ENCODE data around the gene IMP3. TPM values are rescaled to one million over a fixed set of nuclear protein-coding genes. Genes with fewer than 3 reads are reported as not detected.
"Not testable (repeated sequence)": the region's sequence is repeated elsewhere in the genome, so short reads cannot be mapped to it uniquely, and the experiment has no call there.

Gene IMP3
- total RNA-seq, 3 donors from 2014 or later: 47.6 to 54.8 (median 50.4) TPM

DNA sequence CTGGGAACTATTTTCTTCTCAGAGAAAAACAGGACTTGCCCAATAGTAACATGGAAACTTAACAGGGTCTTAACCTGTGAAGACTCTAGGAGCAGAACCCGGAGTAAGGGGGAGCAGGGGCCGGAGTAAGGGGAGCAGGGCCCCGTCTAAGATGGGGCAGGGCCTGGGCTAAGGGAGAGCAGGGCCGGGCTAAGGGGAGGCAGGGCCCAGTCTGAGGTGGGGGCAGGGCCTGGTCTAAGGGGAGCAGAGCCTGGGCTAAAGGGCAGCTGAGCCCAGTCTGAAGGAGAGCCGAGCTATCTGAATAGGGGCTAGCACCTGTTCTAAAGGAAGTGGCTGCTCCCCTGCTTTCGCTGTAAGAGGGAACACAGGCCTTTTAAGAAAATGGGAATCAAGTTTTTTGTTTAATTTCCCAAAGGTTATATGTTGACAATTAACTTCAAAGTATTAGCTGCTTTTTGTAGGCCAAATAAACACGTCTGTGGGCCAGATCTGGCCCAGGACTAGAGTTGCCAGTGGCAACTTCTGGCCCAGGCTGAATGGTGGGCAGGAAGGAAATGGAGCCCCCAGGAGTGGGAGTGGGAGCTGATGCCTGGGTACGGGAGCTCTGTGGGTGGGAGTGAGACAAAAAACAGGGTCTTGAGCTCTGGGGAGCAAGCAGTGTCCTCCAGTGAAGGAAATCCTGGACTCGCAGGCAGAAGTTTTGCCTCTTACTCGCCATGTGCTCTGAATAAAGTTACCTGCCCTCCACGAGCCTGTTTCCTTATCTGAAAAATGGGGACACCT is 40.2 kb upstream of the IMP3 start:
- Histone ChIP-seq H3K4me1 (ENCODE audit: low read depth) (peaks cover 8% of the 10 kb centered on the region), H3K9me3 (no peaks in the 10 kb centered on the region), H3K4me3 (no peak overlapping the region), H3K36me3 (ENCODE audit: low read depth) (no peaks in the 10 kb centered on the region)
- DNase-seq (no peak), ATAC-seq (no peak)
- TF ChIP-seq, protein P1, sequence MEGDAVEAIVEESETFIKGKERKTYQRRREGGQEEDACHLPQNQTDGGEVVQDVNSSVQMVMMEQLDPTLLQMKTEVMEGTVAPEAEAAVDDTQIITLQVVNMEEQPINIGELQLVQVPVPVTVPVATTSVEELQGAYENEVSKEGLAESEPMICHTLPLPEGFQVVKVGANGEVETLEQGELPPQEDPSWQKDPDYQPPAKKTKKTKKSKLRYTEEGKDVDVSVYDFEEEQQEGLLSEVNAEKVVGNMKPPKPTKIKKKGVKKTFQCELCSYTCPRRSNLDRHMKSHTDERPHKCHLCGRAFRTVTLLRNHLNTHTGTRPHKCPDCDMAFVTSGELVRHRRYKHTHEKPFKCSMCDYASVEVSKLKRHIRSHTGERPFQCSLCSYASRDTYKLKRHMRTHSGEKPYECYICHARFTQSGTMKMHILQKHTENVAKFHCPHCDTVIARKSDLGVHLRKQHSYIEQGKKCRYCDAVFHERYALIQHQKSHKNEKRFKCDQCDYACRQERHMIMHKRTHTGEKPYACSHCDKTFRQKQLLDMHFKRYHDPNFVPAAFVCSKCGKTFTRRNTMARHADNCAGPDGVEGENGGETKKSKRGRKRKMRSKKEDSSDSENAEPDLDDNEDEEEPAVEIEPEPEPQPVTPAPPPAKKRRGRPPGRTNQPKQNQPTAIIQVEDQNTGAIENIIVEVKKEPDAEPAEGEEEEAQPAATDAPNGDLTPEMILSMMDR (IDR thresholded peaks at IDR 0.05): no peak
- intact Hi-C loops (cut with DNase I, micrococcal nuclease): loop anchor here in 1 of 2 donors (5.0 kb wide), 1 partner anchor 122 kb away; no protein-coding TSS in a partner anchor

DNA sequence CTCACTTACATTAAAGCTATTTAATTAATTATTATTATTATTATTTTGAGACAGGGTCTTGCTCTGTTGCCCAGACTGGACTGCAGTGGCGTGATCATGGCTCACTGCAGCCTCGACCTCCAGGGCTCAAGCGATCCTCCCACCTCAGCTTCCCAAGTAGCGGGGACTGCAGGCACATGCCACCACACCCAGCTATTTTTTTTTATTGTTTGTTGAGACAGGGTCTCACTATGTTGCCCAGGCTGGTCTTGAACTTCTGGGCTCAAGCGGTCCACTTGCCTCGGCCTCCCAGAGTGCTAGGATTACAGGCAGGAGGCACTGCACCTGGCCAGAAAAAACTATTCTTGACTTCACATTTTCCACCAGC is 38.3 kb upstream of the IMP3 start:
- intact Hi-C loops (cut with DNase I, micrococcal nuclease); H3K9me3 ChIP-seq; DNase-seq; H3K36me3 ChIP-seq (ENCODE audit: low read depth); ATAC-seq; H3K4me3 ChIP-seq; H3K4me1 ChIP-seq (ENCODE audit: low read depth): not testable (repeated sequence)

DNA sequence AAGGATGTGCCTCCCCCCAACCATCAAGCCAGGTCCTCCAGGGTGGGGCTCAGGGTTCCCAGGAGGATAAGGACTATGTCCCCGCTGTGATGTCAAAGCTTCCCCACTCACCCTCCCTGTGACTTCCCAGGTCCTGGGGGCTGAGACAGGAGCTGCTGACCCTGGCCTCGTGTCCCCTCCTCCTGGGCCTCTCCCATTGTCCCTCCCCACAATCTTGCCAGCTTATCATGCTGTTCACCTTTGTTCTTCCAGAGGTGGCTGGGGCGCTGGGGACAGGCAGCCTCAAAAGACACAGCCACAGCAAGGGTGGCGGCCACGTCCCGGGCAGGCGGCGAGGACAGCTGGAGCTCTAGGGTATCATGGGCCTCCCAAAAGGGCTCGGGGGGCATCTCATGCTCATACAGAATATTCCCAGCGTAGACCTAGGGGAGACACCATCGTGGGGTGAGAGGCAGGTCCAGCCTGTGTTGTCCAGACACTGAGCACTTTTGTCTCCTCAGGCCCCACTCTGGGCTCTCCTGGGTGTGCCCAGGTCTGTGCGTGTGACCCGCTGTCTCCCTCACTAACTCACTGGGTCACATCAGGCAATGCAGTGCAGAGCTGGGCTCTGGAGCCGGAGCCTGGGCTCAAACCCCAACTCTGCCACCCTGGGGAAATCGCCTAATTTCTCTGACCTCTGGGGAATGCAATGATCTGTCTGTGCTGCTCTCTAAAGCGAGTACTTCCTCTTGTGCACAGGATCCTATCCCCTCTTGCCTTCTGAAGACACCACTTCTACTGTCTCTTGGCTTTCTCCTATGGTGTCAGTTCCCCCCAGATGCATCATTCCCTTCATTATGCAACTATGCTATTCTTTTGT is 37.7 kb upstream of the IMP3 start:
- H3K4me3 ChIP-seq: no peak overlapping the region
- TF ChIP-seq, protein P1 (IDR thresholded peaks at IDR 0.05): no peak
- H3K9me3 ChIP-seq: no peaks in the 10 kb centered on the region
- no peaks in the 10 kb centered on the region for H3K4me1 ChIP-seq (ENCODE audit: low read depth)
- H3K36me3 ChIP-seq (ENCODE audit: low read depth): no peaks in the 10 kb centered on the region
- DNase-seq (no peak), ATAC-seq (no peak)
- intact Hi-C loops (cut with DNase I, micrococcal nuclease): no loop called here

DNA sequence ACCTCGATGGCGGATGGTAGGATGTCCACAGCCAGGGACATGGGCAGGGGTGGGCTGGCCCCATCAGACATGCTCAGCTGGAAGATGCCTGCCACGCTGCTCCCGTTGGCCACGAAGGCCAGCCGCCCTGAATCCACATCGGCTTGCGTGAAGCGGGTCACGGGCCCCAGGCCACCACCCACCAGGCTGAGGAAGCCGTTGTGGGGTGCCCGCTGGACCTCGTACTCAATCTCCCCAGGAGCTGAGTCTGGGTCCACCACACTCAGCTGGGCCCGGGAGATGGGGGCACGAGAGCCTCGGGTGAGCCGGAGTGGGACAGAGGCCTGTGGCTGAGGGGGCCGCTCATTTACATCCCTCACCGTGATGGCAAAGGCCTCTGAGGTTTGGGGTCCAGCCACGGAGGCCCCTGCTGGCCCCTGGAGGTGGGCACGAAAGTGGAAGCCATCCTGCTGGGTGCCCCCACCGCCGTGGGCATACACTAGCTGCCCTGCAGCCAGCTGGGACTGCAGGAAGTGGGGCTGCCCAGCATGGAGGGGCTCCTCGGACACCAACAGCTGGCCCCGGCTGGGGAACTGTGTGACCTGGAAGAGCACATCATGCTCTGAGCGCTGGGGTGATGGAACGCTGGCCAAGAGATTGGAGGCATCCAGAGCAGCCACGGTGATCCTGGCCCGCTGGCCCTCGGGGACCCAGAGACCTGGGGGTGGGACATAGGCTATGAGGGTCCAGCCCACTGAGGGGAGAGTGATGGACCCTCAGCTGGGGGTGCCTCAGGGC is 36.9 kb upstream of the IMP3 start:
- no peak for ATAC-seq
- Histone ChIP-seq H3K36me3 (ENCODE audit: low read depth) (no peaks in the 10 kb centered on the region), H3K9me3 (no peaks in the 10 kb centered on the region), H3K4me1 (ENCODE audit: low read depth) (no peaks in the 10 kb centered on the region), H3K4me3 (no peak overlapping the region)
- intact Hi-C loops (cut with DNase I, micrococcal nuclease): no loop called here
- TF ChIP-seq, protein P1 (IDR thresholded peaks at IDR 0.05): no peak
- no peak for DNase-seq

DNA sequence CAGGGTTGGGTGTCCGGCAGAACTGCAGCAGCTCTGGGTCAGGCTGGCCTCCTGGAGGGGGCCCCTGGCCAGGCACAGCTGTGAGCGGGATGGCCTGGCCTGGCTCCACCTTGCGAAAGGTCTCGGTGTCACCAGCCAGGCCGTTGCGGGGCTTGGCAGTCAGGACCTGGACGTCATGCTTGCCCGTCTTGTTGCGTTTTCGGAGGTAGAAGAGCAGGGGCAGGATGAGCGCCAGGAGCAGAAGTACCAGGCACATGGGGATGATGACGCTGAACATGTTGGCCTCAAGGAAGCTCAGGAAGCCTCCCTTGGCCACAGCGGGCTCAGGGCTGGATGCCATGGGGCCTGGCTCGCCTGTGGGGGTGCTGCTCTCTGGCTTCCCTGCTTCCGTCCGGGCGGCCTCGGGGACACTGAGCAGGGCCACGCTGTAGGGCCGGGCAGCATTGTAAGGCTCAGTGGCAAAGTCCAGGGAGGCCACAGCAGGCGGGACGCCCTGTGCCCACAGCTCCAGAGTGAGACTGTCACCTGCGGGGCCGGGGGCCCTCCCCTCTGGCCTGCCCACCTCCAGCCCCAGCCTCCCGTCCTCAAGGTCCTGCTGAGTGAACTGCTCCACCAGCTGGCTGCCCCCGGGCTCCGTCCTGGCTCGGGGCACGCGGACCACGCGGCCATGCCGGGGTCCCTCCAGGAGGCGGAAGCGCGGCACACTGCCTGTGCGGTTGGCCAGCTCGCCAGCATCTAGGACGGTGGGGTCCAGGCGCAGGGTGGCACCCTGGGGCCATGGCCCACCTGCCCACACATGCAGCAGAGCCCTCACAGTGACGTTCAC is 35.8 kb upstream of the IMP3 start:
- intact Hi-C loops (cut with DNase I, micrococcal nuclease): no loop called here
- TF ChIP-seq, protein P1 (IDR thresholded peaks at IDR 0.05): no peak
- Histone ChIP-seq H3K4me1 (ENCODE audit: low read depth) (no peaks in the 10 kb centered on the region), H3K9me3 (no peaks in the 10 kb centered on the region), H3K36me3 (ENCODE audit: low read depth) (no peaks in the 10 kb centered on the region), H3K4me3 (no peak overlapping the region)
- DNase-seq (no peak), ATAC-seq (no peak)

Measured in mucosa of descending colon (tissue), 3 donors.